ENCODE data around the gene KCTD18. TPM values are rescaled to one million over a fixed set of nuclear protein-coding genes. Genes with fewer than 3 reads are reported as not detected.

KCTD18 gene
- total and polyA plus RNA-seq, 10 of the 15 experiments (the other 5 are each of a cell fraction or from before 2014, with no cell fraction given), result 1.4 to 16.9 (median 12.5) TPM

DNA sequence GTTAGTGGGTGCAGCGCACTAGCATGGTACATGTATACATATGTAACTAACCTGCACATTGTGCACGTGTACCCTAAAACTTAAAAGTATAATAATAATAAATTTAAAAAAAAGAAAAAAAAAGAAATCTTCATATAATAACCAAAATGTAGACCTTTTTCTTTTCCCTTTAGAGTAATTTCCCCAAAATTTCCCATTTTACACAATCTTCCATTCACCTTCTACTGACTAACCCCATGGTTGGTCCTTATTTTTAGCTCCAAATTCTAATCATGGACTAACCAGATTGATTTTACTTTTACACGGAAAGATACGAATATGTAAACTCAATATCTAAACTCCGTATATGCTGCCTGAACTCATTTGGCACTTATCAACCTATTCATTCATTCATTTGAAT, 7.7 kb downstream of the KCTD18 start (continued):
- TF ChIP-seq RFX5 (IDR thresholded peaks at IDR 0.05; ENCODE audit: low read depth, low read length), result no peak

DNA sequence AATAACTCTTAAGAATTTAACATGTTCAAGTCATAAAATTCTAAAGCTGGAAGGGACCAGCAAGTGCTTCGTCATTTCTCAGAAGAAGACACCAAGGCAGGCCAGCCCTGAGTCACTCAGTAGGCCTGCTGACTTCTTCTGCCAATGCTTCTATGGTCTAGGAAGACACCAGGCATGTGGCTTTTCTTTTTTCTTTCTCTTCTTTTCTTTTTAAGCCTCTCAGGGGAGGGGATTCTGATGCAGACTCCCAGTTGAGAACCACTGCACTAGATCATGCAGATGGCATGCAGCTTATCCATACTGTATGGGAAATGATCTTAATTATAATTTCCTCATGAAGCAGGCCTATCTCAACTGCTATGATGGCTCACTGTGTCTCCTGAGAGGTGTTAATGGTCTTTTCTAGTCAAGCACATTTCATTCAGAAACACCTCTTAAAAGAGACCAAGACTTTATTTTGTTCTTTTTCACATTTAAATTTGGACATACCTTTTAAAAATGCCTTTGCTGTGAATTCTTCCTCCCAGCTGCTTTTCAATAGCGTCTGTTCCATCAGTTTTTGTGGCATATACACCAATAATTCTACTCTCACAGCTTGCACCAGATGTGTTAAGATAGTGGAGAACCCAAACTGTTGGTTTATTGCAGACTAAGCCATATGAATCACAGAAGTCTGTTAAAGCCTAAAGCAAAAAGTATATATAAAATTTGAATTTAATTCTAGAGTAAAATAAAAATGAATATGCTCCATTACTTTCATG, 11.3 kb downstream of the KCTD18 start:
- Histone ChIP-seq H2AFZ (ENCODE audit: control insufficient read depth, low read depth, low read length) (no peak overlapping the region), H3K9me3 (replicated peaks; ENCODE audit: control insufficient read depth, insufficient read depth, low read length) (no peaks in the 10 kb centered on the region), H3K4me2 (ENCODE audit: control insufficient read depth, insufficient read depth) (no peak overlapping the region), H3K27ac (ENCODE audit: control insufficient read depth, insufficient read depth) (no peak overlapping the region), H3K4me1 (ENCODE audit: control insufficient read depth, insufficient read depth, low read length) (no peaks in the 10 kb centered on the region), H4K20me1 (ENCODE audit: control insufficient read depth, insufficient read depth) (no peaks in the 10 kb centered on the region), H3K9ac (ENCODE audit: control insufficient read depth, insufficient read depth, low read length) (no peak overlapping the region), H3K79me2 (ENCODE audit: control insufficient read depth, insufficient read depth, low read length) (no peaks in the 10 kb centered on the region), H3K4me3 (no peak overlapping the region), H3K36me3 (ENCODE audit: control insufficient read depth in 2 of 2, insufficient read depth in 2 of 2, low read length in 1 of 2) (peaks cover 0 to 2% of the 10 kb centered on the region in 2 experiments; a peak in 1 of 4 replicates), H3K27me3 (replicated peaks in 1 of 2; ENCODE audit: control insufficient read depth in 2 of 2, insufficient read depth in 2 of 2, low read length in 1 of 2) (no peaks in the 10 kb centered on the region)
- POLR2A ChIA-PET, result interaction anchor here (1.1 kb wide), 1 partner anchor 11 kb away, joined by 3 read pairs; the partner anchor contains the start of gene KCTD18
- intact Hi-C loops (cut with micrococcal nuclease; ENCODE audit: unreplicated experiment), result no loop called here
- no TSS peak for BruUV-seq (replicated peaks)
- no peak for TF ChIP-seq SMC3 (IDR thresholded peaks at IDR 0.05; ENCODE audit: borderline replicate concordance, low read length)
- no peak for TF ChIP-seq SIN3A (IDR thresholded peaks at IDR 0.05; ENCODE audit: low read depth, low read length)
- no peak for TF ChIP-seq KDM1A (IDR thresholded peaks at IDR 0.05; ENCODE audit: borderline replicate concordance)
- TF ChIP-seq CEBPZ (IDR thresholded peaks at IDR 0.05; ENCODE audit: low read depth, low read length), result no peak
- SMC1A ChIA-PET (ENCODE audit: uncharacterized antibody, unreplicated experiment), result interaction anchor here (0.6 to 1.3 kb wide), 5 partner anchors 11 to 37 kb away, joined by 3 to 5 read pairs (median 3); partner anchors contain the start of gene KCTD18
- WGBS (ENCODE audit: insufficient coverage, insufficient replicate concordance, low lambda C conversion rate, missing lambda C conversion rate), result 89% methylated on average over 2 of the region's 2 CpGs
- RAD21 ChIA-PET (ENCODE audit: unreplicated experiment), result no interaction called here
- no peak for ATAC-seq
- DNase-seq (ENCODE audit: low read depth, low spot score), result no peak
- CTCF ChIA-PET, result interaction anchor here (1.6 to 2.8 kb wide), 2 partner anchors 14 to 514 kb away, joined by 3 to 32 read pairs; no protein-coding TSS in a partner anchor
- in situ Hi-C loops (cut with MboI), result no loop called here
- no peak for FAIRE-seq
